ENCODE measurements around the gene ITPA. TPM values are rescaled to one million over a fixed set of nuclear protein-coding genes. Genes with fewer than 3 reads are reported as not detected.

The ITPA gene
- total RNA-seq, result 19.8 and 26.9 TPM in 2 replicates

GRCh38 chr20:3209257-3209945 is at the start of gene ITPA:
Gene ITPA (plus strand): TSS chr20:3209498. CDS start chr20:3209552, 54 bp downstream.

GRCh38 chr20:3172933-3173609 is 36.2 kb upstream of the ITPA start, which contains the start of gene LZTS3:
Gene LZTS3 (minus strand): TSS chr20:3173549. CDS start chr20:3167163, 6,386 bp downstream.

GRCh38 chr20:3204124-3204794 is 5.0 kb upstream of the ITPA start, which contains the start of gene DDRGK1:
Gene DDRGK1 (minus strand): TSS chr20:3204682. CDS start chr20:3204627, 55 bp downstream.

GRCh38 chr20:3239026-3239866 is 29.9 kb downstream of the ITPA start, which contains the start of gene SLC4A11:
Gene SLC4A11 (minus strand): TSS chr20:3239190. CDS start chr20:3239137, 53 bp downstream.

Other genes starting within 250 kb of the ITPA start
- 0.22 TPM in 1 of 2 replicates, not detected in the other for gene GNRH2, start 165.9 kb upstream of the ITPA start, total RNA-seq
- gene MRPS26, start 163.4 kb upstream of the ITPA start, total RNA-seq, result 15.8 and 24.3 TPM in 2 replicates
- gene OXT, start 137.9 kb upstream of the ITPA start, total RNA-seq, result not detected in 2 replicates
- not detected in 2 replicates for gene AVP, start 124.8 kb upstream of the ITPA start, total RNA-seq
- gene FASTKD5, start 49.6 kb upstream of the ITPA start, total RNA-seq, result 12.8 and 19.0 TPM in 2 replicates
- 3.5 and 4.0 TPM in 2 replicates for gene UBOX5, start 49.6 kb upstream of the ITPA start, total RNA-seq
- 1.7 and 2.9 TPM in 2 replicates for gene LZTS3, start 35.9 kb upstream of the ITPA start, total RNA-seq
- gene DDRGK1, start 4.8 kb upstream of the ITPA start, total RNA-seq, result 28.1 and 28.5 TPM in 2 replicates
- 0.54 and 1.2 TPM in 2 replicates for gene SLC4A11, start 29.7 kb downstream of the ITPA start, total RNA-seq
- 10.8 and 13.5 TPM in 2 replicates for gene DNAAF9, start 198.2 kb downstream of the ITPA start, total RNA-seq